Astrocyte (in vitro differentiated cells and primary cell): ENCODE data around the gene TUBGCP5.

Experiments
- EZH2 ChIP-seq: IDR thresholded peaks from 2 replicates; pipeline ENCODE4 v1.6.1; 2012; ENCODE audit warnings: mild to moderate bottlenecking, low read length, inconsistent platforms; ENCODE audit not compliant: insufficient read depth
- TF ChIP-seq, protein P1 (sequence below): IDR thresholded peaks from 2 replicates; pipeline ENCODE4 v1.5.1; 2011; ENCODE audit warnings: low read depth, mild to moderate bottlenecking, inconsistent platforms, low read length, moderate library complexity; ENCODE audit not compliant: insufficient read depth

DNA sequence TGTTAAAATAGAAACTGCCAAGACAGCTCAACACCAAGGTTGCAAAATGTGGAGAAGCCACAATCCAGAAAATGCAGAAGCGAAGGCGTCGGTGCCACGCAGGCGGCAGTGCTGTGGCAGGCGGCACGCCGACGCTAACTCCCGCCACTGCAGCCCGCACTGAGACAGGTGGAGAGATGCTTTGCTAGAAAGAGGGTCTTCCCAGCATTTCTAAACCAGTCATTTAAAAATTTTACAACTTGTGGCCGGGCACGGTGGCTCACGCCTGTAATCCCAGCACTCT is 82.5 kb downstream of the TUBGCP5 start:
- TF ChIP-seq, protein P1, sequence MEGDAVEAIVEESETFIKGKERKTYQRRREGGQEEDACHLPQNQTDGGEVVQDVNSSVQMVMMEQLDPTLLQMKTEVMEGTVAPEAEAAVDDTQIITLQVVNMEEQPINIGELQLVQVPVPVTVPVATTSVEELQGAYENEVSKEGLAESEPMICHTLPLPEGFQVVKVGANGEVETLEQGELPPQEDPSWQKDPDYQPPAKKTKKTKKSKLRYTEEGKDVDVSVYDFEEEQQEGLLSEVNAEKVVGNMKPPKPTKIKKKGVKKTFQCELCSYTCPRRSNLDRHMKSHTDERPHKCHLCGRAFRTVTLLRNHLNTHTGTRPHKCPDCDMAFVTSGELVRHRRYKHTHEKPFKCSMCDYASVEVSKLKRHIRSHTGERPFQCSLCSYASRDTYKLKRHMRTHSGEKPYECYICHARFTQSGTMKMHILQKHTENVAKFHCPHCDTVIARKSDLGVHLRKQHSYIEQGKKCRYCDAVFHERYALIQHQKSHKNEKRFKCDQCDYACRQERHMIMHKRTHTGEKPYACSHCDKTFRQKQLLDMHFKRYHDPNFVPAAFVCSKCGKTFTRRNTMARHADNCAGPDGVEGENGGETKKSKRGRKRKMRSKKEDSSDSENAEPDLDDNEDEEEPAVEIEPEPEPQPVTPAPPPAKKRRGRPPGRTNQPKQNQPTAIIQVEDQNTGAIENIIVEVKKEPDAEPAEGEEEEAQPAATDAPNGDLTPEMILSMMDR = no peak
- no peak for TF ChIP-seq EZH2
